Measurements from ENCODE around the gene BRF1. TPM values are rescaled to one million over a fixed set of nuclear protein-coding genes. Genes with fewer than 3 reads are reported as not detected.

The BRF1 gene, protein sequence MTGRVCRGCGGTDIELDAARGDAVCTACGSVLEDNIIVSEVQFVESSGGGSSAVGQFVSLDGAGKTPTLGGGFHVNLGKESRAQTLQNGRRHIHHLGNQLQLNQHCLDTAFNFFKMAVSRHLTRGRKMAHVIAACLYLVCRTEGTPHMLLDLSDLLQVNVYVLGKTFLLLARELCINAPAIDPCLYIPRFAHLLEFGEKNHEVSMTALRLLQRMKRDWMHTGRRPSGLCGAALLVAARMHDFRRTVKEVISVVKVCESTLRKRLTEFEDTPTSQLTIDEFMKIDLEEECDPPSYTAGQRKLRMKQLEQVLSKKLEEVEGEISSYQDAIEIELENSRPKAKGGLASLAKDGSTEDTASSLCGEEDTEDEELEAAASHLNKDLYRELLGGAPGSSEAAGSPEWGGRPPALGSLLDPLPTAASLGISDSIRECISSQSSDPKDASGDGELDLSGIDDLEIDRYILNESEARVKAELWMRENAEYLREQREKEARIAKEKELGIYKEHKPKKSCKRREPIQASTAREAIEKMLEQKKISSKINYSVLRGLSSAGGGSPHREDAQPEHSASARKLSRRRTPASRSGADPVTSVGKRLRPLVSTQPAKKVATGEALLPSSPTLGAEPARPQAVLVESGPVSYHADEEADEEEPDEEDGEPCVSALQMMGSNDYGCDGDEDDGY
- 45.1 and 53.8 TPM in 2 replicates for total RNA-seq

DNA sequence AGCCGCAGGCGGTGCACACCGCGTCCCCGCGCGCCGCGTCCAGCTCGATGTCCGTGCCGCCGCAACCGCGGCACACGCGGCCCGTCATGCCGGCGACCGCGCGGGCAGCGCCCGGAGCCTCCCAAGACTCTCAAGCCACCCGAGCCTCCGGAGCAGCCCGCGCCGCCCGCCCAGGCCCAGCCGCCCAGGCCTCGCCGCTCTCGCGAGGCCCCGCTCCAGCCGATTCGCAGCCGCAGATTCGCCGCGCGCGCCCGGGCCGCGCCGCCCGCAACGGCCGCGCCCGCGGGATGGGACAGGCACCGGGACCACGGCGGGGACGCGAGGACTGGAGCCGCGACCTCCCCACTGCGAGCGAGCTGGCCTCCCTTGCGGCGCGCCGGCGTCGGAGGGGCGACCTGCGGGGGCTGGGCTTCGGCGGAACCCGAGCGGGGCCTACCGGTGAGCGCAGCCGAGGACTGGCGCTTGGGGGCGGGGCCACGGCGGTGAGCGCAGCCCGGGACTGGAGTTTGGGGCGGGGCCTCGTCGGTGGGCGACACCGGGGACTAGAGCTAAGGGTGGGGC is at the start of gene BRF1:
BRF1 (minus strand) TSS at position 460 of the 561 bp plus-strand sequence; CDS start at position 88, 372 bp downstream.

DNA sequence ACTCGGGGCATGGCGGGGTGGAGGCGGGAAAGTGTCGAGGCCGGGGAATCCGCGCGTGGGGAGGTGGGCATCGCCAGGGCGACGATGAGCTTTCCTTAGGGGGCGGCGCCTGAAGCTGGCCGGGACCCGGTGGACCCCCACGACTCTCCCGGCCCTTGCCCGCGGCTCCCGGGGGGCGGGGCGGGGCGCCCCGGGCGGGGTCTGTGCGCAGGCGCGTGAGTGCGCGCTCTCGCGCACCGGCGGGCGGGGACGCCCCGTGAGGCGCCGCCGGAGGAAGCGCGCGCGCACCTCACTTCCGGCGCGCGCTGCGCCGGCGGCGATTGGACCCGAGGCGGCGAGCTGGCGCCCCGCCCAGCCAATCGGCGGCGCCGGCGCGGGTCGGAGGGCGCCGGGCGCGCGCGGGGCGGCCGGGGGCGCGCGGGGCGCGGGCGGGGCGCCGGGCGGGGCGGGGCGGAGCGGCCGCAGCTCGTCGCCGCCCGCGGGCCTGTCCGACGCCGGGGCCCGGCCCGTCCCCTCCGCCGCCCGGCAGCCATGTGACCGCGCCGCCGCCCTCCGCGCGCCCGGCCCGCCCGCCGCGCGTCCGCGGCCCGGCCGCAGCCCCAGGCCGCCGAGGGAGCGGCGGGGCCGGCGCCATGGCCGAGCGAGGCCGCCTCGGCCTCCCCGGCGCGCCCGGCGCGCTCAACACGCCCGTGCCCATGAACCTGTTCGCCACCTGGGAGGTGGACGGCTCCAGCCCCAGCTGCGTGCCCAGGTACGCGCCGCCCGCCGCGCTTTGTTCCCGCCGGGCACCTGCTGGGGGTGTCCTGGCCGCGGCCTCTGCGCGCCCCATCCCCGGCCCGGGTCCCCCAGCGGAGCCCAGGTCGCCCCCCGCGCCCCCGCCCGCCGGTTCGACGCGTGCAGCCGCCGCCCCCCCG is 13.7 kb upstream of the BRF1 start, which contains the start of gene PACS2:
PACS2 (plus strand) TSS at position 462 of the 914 bp plus-strand sequence; CDS start at position 633, 171 bp downstream.

DNA sequence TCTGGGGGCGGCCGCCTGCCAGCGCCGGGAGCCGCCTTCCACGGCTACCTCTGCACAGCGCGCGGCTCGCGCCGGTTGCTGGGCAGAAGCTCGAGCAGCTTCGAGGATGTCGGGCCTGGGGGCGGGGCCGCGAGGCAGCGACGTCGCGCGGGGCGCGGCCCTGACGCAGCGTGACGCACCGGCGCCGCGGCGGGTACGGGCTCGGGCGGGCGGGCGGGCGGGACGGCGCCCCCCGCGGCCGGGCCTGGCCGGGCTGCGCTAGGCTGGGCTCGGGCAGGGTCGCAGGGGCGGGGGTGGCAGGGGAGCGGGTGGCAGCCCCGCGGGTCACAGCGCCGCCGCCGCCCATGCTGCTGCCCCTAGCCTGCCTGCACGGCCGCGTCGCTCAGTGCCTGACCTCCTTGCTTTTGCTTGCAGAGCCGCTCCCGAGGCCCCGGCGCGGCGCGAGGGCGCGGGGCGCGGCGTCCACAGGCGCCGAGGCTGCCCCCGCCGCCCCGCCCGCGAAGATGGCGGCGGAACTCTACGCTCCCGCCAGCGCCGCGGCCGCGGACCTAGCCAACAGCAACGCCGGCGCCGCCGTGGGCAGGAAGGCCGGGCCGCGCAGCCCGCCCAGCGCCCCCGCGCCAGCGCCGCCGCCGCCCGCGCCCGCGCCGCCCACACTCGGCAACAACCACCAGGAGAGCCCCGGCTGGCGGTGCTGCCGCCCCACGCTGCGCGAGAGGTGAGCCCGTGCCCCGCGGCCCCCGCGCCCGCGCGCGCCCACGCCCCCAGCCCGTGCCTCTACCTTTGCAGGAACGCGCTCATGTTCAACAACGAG is 52.2 kb downstream of the BRF1 start, which contains the start of gene BTBD6:
BTBD6 (plus strand) TSS at position 166 of the 814 bp plus-strand sequence; CDS start at position 345, 179 bp downstream.

DNA sequence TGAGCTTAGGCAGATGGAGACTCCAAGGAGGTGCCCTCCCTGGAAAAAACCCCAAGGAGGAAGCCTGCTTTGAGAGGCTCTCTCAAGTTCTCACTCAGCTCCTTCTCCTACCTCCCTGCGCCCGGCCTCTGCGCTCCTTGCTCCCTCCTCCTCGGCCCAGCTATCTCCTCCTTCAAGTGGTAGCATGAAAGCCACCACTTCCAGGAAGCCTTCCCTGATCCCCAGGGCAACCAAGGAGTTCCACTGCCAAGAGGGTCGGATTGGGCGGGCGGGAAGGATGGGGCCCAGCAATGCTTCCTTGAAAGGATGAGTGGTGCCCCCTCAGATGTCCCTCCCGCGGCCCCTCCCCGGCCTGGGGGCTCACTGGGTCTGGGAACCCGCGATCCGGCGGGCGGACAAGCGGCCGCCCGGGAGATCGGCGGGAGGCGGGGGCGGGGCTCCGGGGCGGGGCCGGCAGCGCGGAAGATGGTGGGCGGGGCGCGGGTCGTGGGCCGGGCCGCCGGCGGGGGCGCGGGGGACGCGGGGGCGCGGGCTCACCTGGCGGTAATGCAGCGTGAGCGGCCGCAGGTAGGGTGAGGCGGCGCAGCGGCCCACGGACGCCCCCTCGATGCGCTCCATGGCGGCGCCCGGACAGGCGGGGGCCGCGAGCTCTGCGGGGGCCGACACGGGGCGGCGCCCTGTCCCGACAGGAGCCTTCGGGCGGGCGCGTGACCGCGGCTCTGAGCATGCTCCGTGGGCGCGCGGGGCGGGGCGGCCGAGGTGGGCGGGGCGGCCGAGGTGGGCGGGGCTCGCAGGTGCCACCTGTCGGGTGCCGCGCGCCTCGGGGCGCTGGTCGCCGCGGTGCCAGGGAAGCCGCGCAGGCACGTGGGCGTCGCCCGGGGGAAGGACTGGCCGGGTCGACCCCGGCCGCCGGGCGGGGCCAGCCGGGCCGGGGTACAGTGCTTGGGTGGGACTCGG is 119.9 kb downstream of the BRF1 start, which contains the start of gene NUDT14:
NUDT14 (minus strand) TSS at position 721 of the 957 bp plus-strand sequence; CDS start at position 618, 103 bp downstream.

DNA sequence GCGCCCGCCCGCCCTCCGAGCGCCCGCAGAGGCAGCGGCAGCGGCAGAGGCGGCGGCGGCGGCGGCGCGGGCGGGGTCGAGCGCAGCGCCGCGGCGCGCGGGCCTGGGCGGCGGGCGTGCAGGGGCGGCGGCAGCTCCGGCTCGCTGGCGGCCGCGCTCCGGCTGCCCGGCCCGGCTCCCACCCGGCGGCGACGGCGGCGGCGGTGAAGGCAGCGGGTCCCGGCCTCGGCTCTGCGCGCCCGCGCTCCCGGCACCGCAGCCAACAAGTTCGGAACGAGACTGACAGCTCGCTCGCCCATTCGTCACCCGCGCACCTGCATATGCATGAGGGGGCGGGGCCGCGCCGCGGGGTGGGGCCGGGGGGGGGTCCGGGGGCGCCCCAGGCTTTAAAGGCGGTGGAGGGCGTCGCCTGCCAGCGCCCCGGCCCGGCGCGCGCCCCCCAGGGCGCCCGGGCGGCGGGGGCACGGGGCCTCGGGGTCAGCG is 132.3 kb downstream of the BRF1 start, which contains the start of gene JAG2:
JAG2 (minus strand) TSS at position 281 of the 483 bp plus-strand sequence. CDS start 356 bp downstream, outside the sequence.

Other genes starting within 250 kb of the BRF1 start
- gene GPR132, start 235.6 kb downstream of the BRF1 start, total RNA-seq: 0.15 and 0.33 TPM in 2 replicates
- gene JAG2, start 132.2 kb downstream of the BRF1 start, total RNA-seq: 1.6 and 2.3 TPM in 2 replicates
- gene NUDT14, start 119.7 kb downstream of the BRF1 start, total RNA-seq: 8.3 and 13.8 TPM in 2 replicates
- gene BTBD6, start 52.5 kb downstream of the BRF1 start, total RNA-seq: 57.5 and 64.8 TPM in 2 replicates
- 52.7 and 83.0 TPM in 2 replicates for gene PACS2, start 13.7 kb upstream of the BRF1 start, total RNA-seq
- 0.44 and 0.50 TPM in 2 replicates for gene TEX22, start 97.5 kb upstream of the BRF1 start, total RNA-seq
- 31.4 and 51.4 TPM in 2 replicates for gene MTA1, start 118.8 kb upstream of the BRF1 start, total RNA-seq
- 59.5 and 67.5 TPM in 2 replicates for gene CRIP2, start 173.8 kb upstream of the BRF1 start, total RNA-seq
- gene CRIP1, start 185.9 kb upstream of the BRF1 start, total RNA-seq: 1.3 and 2.5 TPM in 2 replicates
- 2.8 and 9.3 TPM in 2 replicates for gene TEDC1, start 190.2 kb upstream of the BRF1 start, total RNA-seq
- gene TMEM121, start 225.6 kb upstream of the BRF1 start, total RNA-seq: 6.3 and 13.2 TPM in 2 replicates